GM12892 (cell line): ENCODE results near the gene EIF5AL1.

Experiments
- POLR2A ChIP-seq: IDR thresholded peaks from 2 replicates; pipeline ENCODE4 v1.6.1; 2011; ENCODE audit warnings: low read depth, low read length, control low read depth
- POLR2AphosphoS5 ChIP-seq: IDR thresholded peaks from 2 replicates; pipeline ENCODE4 v1.6.1; 2011; ENCODE audit warnings: low read depth, low read length, control low read depth

DNA sequence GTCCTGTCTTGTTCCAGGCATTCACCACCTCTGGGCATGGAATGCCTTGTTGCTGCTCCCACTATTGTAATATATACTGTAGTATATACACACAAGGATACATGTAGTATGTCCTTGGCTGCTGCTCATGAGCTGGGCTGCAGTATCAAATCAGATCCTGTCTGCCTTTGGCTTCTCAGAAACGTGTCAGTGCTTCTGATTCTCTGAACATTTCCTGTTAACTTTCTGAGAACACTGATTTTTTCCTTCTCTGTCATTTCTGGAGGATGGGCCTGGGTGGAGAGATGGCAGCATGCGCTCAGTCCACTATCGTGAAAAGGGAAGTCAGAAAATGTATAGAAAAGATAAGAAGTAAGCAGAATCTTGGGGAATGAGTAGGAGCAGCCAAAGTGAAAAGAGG, 35.6 kb downstream of the EIF5AL1 start:
- no peak for TF ChIP-seq POLR2A
- no peak for TF ChIP-seq POLR2AphosphoS5
